GM21423 (cell line): ENCODE measurements around the gene TMEM266.

Experiments
- ATAC-seq: cut with Tn5 transposase; IDR thresholded peaks from one replicate; pipeline ENCODE4 v1.9.1; 2021; ENCODE audit warnings: mild to moderate bottlenecking, moderate library complexity; ENCODE audit not compliant: unreplicated experiment

The TMEM266 gene

DNA sequence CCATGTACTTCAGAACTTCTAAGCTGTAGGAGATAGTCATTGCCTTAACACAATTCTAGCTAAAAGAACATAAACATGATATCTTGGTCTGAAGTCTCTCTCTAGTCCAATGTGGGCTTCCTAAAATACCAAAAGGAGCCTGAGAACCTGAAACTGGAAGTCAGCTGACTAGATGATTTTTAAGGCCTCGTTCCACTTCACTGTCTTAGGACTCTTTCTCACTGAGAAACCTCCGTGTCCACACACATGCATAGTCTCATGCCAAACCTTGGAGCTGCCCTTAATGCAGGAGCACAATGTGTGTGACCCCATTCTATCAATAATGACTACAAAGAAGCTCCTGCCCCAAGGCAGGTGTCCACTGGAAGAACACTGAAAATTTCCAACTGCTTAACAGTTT is 163.7 kb downstream of the TMEM266 start:
- ATAC-seq = no peak

DNA sequence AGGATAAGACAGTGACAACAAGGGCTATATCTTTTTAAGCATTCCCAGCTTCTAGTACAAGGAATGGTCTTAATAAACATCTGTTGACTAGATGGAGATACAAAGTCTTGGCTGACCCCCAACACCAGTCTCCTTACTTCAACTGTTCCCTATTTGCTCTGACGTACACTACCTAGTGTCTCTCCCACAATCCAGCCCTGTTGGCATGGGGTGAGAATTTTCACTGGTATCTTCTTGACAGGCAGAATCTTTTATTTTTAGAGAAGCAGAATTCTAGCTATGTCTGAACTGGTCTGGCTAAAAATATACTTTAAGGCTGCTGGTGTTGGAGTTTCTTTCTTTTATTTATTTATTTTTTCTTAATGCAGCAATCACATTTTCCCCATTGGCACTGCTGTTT is 169.5 kb downstream of the TMEM266 start:
- no peak for ATAC-seq

DNA sequence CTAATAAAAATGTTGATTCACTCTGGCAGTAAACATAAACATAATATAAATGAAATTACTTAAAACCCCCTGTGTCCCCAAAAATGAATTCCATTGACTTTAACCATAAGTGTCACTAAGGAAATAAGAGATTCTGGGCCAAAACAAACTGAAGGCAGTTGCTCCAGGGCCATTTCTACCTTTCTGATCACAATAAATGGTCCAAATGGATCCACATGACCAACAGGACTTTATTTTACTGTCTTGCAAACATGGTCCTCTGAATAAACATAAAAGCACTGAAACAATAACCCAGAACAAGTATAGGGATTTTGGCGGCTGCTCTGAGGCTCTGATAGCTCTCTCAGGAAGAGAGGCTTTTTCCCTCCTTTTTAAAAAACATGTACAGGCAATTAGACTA is 174.1 kb downstream of the TMEM266 start:
- no peak for ATAC-seq

DNA sequence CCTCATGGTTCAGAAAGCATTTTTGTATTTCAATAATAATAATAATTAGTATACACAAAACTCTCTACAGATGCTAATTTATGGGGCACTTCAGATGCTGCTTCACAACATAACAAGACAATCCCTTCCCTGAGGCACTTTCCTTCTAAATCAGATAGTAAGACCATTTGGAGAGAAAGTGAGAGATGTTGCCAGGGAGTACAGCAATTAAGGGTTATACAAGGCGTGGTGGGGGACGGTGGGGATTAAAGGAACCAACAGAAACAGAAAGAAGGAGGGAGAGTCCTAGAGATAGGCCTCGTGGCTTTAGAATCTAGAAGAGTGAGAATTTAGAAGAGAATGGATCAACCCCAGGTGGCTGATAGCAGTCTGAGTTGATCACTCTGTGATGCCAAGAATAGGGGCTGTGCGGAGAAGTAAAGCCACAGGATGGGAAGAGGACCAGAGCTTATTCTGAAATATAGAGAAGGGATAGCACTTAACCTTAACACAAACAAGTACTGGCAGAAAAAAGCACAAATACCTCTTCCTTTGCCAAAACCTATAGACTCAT is 174.6 kb downstream of the TMEM266 start:
- no peak for ATAC-seq

DNA sequence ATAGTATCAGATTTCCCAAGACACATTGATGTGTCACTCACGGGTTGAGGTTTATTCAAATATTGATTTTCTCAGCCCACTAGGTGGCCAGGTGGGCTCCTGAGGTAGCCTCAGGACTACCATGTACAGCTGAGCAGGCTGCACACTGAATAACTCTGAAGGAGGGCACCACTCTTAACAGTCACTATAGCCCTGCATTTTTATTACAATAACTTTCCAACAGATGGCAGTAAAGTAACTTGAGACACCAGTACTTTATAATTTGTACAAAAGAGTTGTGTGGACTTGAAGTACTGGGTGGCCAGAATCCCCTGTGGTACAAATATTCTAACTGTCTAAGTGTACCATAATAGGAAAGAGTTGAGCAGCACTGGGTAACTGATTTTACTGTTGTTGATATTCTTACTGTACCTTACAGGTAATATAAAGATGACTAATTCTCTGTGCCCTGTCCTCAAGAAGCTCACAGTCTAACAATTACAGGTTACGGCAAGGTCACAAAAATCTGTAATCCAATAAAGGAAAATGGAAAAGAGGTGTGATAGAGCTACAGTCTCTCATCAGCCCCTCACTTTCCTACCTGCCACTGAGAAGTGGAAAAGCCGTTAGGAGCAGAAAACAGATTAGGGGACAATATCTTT is 175.5 kb downstream of the TMEM266 start:
- ATAC-seq = no peak

DNA sequence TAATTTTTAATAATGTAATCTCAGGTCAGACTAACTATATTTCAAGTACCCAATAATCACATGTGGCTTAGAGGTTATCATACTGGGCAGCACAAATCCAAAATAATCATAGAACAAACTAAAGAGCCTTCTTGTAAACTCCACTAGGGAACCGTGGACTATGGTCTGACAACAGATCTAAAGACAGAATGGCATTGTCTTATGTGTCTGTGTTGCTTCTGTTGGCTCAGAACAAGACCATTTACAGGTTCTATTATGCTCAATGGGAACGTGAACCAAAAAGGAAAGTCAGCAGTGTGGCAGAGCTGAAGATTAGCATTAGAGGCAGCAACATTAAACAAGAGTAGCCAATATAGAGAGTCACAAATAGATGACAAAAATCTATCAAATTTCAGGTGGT is 176.6 kb downstream of the TMEM266 start:
- no peak for ATAC-seq

DNA sequence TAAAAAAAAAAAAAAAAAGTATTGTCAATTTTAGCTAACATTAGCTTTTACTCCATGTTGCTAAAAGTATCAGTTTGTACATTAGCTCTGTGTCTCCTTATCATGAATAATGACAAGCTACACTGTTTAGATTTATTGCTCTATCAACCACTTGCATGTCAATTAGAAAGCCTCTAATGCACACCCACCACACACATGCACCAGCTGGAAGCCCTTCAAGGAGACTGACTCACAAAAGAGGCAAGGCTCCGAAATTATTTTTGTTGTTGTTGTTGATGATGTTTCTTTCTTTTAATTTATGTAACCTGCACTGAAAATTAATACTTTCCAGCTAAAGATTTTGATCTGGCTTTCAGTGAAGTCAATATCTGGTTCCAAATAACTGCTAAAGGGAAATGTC is 180.0 kb downstream of the TMEM266 start:
- ATAC-seq = no peak

DNA sequence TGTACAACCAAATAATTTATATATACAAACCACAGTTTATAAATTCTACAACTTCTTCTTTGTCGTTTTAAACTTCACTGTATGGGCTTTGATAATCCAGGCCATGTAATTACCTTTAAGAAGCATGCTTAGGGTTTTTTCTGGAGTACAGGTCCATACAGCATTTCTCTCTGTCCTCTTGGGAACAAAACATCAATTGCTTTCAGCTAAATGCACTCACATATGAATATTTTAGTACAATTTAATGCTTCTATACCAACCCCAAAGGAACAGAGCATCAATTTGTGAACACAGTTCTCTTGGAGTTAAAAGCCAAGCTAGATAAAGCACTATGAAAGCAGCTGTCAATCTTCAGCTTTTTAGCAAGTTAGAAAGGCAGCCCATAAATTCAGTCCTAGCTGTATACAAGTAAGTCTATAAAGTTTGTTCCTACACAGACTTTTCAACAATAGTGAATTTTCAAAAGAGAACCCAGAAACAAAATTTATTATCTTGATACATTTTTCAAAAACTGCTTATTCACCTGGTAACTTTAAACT is 185.4 kb downstream of the TMEM266 start:
- ATAC-seq = no peak

DNA sequence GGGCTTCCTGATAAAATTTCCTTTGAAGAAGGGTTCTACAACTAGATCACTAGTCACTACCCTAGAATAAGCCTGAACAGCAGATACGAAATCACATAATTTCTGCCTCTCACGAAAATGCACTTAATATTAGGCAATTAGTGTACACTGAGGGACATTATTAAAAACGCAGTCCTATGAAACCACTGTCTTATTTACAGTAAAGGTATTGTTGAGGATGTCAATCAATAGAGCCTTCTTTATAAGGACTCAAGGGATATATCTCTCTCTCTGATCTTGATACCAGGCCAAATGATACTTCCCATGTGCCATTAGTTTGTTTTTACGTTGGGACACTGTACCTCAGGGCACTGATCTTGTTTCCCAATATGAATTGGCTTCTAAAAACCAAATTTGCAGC is 191.9 kb downstream of the TMEM266 start:
- ATAC-seq = no peak

DNA sequence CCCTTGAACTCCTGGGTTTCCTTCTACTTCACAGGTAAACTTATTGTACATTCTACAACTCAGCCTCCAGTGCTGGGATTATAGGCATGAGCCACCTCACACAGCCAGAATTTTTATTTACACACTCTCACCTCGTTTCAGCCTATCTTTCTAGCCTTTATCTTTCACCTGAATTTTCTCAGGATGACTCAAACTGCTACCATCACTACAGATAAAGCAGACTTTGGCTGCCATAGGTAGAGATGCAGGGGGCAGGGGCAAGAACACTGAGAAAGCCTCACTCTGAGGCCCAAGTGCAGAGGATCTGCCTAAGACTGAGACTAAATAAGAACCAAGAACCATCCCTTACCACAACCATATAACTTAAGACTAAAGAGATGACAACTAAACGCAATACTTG is 192.5 kb downstream of the TMEM266 start:
- ATAC-seq = no peak

DNA sequence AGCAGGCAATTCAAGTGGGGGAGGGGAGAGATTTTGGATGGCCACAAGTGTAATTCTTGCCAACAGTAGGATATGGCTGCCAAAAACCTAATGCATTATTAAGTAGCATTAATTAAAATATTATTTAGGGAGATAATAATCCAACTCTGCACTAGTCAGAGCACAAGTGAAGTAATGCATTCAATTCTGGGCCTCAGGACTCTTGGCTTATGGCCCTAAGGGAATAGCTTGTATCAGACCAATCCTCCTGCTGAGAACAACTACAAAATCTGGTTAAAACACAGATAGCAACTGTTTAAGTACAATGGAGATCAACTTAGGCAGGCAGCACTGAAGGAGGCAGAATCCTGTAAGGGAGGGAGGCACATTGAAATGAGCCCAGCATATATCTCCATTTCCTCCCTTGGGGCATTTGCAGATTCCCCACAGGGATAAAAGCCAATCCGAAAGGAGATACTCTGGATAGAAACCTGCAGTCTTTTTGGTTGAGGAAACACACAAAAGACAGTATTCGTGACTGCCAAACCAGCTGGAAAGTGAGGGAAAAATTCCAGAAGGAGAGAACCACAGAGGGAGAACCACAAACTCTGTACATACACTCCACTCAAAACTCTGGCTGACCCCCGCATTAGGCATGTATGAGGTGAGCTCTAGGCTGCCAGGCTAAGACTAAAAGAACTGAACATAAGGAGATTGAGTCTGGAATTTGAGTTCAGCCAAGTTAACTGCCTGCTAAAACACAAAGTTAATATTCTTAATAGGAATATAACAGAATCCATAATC is 194.1 kb downstream of the TMEM266 start:
- ATAC-seq = no peak
